ENCODE results near the gene IFT43. TPM values are rescaled to one million over a fixed set of nuclear protein-coding genes. Genes with fewer than 3 reads are reported as not detected.
"Not testable (repeated sequence)": the region's sequence is repeated elsewhere in the genome, so short reads cannot be mapped to it uniquely, and the experiment has no call there.

Gene IFT43
- total RNA-seq, 1 experiment from 2014 or later: 53.2 TPM

DNA sequence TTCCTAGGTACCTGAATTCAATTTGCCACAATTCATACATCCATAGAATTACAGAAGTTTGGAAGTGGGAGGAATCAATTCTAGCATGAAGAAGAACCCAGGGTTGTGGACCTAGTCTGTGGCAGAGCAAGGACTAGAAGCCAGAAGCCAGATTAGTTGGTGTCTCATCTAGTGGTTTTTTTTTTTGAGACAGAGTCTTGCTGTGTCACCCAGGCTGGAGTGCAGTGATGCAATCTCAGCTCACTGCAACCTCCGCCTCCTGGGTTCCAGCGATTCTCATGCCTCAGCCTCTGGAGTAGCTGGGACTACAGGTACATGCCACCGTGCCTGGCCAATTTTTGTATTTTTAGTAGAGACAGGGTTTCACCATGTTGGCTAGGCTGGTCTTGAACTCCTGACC is 24.1 kb downstream of the IFT43 start:
- DNase-seq (ENCODE audit: extremely low read depth, low read depth): not testable (repeated sequence)

DNA sequence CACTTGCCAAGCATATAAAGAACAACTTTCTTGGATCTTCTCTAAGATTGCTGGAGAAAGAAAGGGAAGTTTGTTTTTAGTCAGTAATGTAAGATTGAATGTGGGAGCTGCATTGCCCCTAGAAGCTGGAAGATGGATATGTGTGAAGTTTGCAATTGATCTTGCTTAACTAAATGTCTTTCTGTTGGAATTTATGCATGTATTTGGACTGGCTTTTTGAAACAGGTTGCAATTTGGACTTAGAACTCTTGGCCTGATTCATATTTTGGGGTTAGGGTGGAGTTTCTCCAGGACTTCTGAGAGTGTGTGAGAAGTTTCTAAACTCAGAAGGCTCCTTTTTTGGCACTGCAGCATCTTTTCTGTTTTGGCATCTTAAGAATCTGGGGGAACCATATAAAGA is 26.4 kb downstream of the IFT43 start:
- DNase-seq (ENCODE audit: extremely low read depth, low read depth): no peak

GRCh38 chr14:76012354-76012753 is 26.8 kb downstream of the IFT43 start:
- no peak for DNase-seq (ENCODE audit: extremely low read depth, low read depth)

GRCh38 chr14:76015191-76015590 is 29.6 kb downstream of the IFT43 start:
- no peak for DNase-seq (ENCODE audit: extremely low read depth, low read depth)

DNA sequence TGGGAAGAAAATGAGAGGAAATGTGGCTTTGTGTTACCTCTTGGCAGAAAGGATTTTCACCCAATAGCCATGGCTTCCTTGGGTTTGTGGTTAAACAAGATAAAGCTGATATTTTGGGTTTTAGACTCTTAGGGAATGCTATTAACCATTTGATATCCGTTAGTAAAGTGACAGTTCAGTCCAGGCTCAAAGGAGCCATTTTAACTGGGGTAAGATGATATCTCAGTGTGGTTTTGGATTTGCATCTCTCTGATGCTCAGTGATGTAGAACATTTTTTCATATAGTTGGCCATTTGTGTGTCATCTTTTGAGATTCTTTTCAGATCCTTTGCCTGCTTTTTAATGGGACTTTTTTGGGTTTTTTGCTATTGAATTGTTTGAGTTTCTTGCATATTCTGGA is 30.1 kb downstream of the IFT43 start:
- no peak for DNase-seq (ENCODE audit: extremely low read depth, low read depth)

GRCh38 chr14:76019676-76020075 is 34.1 kb downstream of the IFT43 start:
- DNase-seq (ENCODE audit: extremely low read depth, low read depth): no peak

GRCh38 chr14:76022991-76023390 is 37.4 kb downstream of the IFT43 start:
- DNase-seq (ENCODE audit: extremely low read depth, low read depth): no peak

GRCh38 chr14:76023757-76024156 is 38.2 kb downstream of the IFT43 start:
- no peak for DNase-seq (ENCODE audit: extremely low read depth, low read depth)

DNA sequence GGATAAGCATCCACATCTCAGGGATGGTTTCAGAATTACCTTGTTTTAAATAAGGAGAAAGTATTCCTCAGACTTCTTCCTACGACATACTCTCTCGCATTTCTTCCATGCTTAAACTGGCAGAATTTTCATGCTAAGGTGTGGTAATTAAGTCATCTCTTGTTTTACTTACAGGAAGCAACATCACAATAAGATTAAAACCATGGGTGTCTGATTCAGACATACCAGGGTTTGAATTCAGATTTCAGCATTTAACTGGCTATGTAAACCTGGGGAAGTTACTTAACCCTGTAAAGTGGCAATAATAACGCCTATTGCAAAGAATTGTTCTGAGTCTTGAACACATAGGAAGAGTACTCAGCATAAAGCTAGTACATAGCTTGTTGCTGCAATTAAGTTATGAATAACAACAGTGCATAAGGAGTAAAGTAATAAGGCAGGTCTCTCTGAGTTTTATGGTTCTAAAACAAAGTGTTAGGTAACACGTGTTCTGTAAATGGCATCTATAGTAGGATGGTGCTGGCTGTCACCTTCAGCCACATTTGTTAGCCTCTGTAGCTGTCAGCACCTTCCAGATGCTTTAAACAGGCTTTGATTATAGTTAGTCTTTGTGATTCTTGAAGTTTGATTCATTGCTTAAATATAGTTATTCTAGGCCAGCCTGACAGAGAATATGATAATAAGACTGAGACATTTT is 38.8 kb downstream of the IFT43 start:
- no peak for DNase-seq (ENCODE audit: extremely low read depth, low read depth)

GRCh38 chr14:76034566-76034965 is 49.0 kb downstream of the IFT43 start:
- no peak for DNase-seq (ENCODE audit: extremely low read depth, low read depth)

DNA sequence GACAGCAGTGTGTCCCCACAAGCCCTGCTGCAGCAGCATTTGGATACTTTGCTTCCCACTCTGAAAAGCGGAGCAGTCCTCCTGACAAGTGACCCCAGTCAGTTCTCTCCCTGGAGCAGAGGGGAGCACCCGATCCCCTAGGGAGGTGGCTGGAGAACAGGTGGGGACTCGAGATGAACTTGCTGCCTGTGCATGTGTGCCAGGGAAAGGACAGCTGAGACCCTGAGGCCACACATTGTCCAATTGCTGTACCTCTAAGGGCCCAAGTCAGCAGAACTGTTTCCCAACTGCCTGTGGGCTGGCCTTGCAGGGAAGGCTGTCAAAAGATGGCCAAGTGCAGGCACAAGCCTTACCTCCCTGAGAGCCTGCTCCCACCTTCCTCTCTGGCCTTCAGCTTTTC is 55.1 kb downstream of the IFT43 start:
- no peak for DNase-seq (ENCODE audit: extremely low read depth, low read depth)

DNA sequence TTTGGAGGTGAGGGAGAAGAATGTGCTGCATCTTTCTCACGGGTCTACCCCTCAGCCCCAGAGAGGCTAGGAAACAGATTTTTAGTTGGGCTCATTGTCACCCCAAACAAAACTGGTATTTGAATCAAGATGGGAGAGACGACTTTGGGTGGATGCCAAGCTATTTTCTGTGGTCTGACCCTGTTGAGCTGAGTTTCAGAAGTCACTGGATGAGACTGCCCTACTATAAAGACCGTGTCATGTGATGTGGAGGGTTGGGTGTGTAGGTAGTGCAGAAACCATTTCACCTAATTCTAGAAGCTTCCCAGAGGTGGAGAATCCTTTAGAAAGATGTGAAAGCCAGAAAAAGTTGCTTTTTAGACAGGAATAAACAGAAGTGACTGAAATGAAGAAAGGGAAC is 60.2 kb downstream of the IFT43 start:
- no peak for DNase-seq (ENCODE audit: extremely low read depth, low read depth)

GRCh38 chr14:76050250-76050649 is 64.7 kb downstream of the IFT43 start:
- DNase-seq (ENCODE audit: extremely low read depth, low read depth): no peak

GRCh38 chr14:76050797-76051392 is 65.3 kb downstream of the IFT43 start:
- peak; percentile 61 for DNase-seq (ENCODE audit: extremely low read depth, low read depth)

- no peak for DNase-seq (ENCODE audit: extremely low read depth, low read depth)
Measured at GRCh38 chr14:76051717-76052465, 66.3 kb downstream of the IFT43 start.

DNA sequence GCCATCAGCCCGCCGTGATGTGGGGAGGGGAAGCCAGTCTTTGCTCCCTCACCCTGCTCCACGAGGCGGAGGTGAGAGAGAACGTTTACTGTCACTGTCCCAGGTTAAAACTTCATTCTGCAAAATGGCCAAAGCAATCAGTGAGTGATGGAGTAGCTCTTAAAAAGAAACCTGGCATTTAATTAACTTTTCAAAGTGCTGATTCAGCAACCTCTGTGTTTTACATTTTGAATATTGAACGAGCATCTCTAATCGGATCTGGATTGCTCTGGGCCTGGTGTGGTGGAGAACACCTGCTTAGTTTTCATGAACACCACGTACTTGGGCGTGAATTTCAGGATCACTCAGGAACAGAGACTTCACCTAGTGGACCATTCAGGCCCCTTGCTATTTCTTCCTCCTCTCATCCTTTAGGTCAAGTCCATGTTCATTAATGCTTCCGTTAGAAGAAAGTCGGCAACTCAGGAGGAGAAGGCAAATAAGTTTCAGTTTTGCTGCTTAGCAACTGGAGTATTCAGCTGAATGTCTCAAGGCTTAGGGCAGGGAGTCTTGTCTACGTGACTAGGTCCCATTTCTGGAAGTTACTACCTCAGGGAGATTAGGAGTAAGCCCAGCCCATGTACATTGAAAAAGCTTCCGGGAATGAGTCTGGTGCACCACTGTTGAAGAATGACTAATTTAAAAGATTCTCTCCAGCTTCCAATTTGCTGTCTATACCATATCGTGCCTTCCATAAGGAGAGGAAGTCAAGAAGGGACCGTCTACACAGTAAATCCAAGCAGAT is 68.2 kb downstream of the IFT43 start:
- DNase-seq (ENCODE audit: extremely low read depth, low read depth): no peak

DNA sequence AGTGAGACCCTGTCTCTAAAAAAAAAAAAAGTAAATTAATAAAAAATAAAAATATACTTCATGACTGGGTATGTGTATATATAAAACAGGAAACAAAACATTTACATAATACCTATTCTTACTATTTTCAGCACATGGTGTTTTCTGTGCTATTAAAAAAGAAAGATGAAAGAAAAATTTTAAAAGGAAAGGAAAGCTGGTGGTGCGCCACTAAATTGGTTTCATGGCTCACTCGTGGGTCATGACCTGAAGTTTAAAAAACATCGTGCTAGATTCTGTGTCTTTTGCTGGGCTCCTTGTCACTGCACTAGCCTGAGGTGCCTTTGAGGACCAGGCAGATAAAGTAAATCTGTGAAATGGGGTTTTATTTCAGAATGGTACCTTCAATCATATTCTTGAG is 69.8 kb downstream of the IFT43 start:
- DNase-seq (ENCODE audit: extremely low read depth, low read depth): no peak

DNA sequence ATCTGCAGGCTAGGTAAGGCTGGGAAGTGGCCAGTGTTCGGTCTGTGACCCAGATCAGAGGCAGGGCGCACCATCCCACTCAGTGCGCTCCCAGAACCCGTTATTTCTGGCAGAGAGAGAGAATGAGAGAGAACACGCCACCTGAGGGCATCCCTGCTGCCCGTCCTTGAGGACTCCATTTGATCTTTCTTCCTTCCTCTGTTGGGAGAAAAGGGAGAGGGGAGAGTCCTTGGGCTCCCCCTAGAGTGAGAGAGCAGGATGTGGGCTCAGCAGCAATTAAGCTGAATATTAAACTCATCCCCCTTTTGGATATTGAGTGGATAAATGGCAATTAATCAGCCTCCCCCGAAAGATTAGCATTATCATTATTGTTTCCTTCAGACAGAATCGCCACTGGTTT is 70.6 kb downstream of the IFT43 start:
- no peak for DNase-seq (ENCODE audit: extremely low read depth, low read depth)

DNA sequence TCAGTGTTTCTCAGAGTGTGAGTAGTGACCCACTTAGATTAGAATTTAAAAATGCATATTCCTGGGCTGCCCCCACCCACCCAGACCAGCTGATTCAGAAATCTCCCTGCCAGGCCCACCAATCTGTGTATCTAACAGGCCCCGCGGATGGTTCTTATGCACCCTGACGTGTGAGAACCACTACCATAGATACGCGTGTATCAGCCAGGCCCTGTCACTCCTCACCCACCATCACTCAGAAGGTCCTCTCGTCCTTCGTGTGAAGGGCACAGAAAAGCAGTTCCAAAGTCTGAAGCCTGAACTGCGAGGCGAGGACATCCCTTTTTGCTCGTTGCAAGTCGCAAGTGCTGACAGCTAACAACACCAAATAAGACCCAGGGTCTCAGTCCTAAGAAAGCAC is 72.4 kb downstream of the IFT43 start:
- no peak for DNase-seq (ENCODE audit: extremely low read depth, low read depth)

GRCh38 chr14:76063327-76063726 is 77.8 kb downstream of the IFT43 start:
- no peak for DNase-seq (ENCODE audit: extremely low read depth, low read depth)

DNA sequence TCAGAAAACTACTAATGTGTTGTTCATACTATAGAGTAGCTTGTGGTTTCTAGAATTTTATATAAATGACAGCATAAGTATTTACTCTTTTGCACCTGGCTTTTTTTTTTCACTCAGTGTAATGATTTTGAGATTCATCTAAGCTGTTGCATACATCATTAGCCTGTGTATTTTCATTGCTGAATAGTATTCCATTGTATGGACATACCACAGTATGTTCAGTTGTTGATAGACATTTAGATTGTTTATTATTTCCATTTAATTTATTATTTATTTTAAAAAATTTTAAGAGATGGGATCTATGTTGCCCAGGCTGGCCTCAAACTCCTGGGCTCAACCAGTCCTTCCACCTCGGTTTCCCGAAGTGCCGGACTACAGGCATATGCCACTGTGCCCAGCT is 80.0 kb downstream of the IFT43 start:
- DNase-seq (ENCODE audit: extremely low read depth, low read depth): no peak

All from NCI-H460 (cell line).